ENCODE data around the gene NEK5. TPM values are rescaled to one million over a fixed set of nuclear protein-coding genes. Genes with fewer than 3 reads are reported as not detected.

The NEK5 gene
- polyA plus RNA-seq, 1 donor (not counting 4 experiments of a cell fraction or from before 2014, with no cell fraction given) = 0.21 TPM

GRCh38 chr13:52096748-52097147 lies 32.1 kb downstream of the NEK5 start:
- dilution Hi-C loops (cut with MboI; ENCODE audit: extremely low pct_ligation_motif_present, low sequenced_read_pairs) = no loop called here
- Histone ChIP-seq H3K9me1 (ENCODE audit: control insufficient read depth, extremely low read depth, insufficient read depth, low read length) (no peaks in the 10 kb centered on the region), H3K4me3 (ENCODE audit: control insufficient read depth in 2 of 3, extremely low read depth in 1 of 3, insufficient read depth in 2 of 3, low read depth in 1 of 3, low read length in 3 of 3) (no peak overlapping the region), H3K27me3 (ENCODE audit: control insufficient read depth, extremely low read depth, insufficient read depth, low read length) (no peaks in the 10 kb centered on the region), H2AFZ (ENCODE audit: control insufficient read depth, low read length) (no peak overlapping the region), H3K36me3 (ENCODE audit: control insufficient read depth in 2 of 2, extremely low read depth in 1 of 2, insufficient read depth in 2 of 2, low read length in 2 of 2) (no peaks in the 10 kb centered on the region), H3K9ac (ENCODE audit: control insufficient read depth, extremely low read depth, insufficient read depth, low read length) (no peak overlapping the region), H4K20me1 (ENCODE audit: control insufficient read depth, extremely low read depth, insufficient read depth, low read length) (no peaks in the 10 kb centered on the region), H3K4me1 (ENCODE audit: control insufficient read depth, extremely low read depth, insufficient read depth, low read length) (no peaks in the 10 kb centered on the region), H3K79me2 (ENCODE audit: control insufficient read depth, insufficient read depth, low read length) (no peaks in the 10 kb centered on the region), H3K9me3 (ENCODE audit: control insufficient read depth, low read depth, low read length) (no peaks in the 10 kb centered on the region), H3K4me2 (ENCODE audit: control insufficient read depth, extremely low read depth, insufficient read depth, low read depth, low read length) (no peak overlapping the region), H3K27ac (ENCODE audit: control insufficient read depth, insufficient read depth, low read length) (no peak overlapping the region)
- FAIRE-seq (no peak), DNase-seq (ENCODE audit: low read depth, low spot score) (no peak)
- TF ChIP-seq EZH2 (IDR thresholded peaks at IDR 0.05; ENCODE audit: low read length) = no peak
- TF ChIP-seq, protein P1, sequence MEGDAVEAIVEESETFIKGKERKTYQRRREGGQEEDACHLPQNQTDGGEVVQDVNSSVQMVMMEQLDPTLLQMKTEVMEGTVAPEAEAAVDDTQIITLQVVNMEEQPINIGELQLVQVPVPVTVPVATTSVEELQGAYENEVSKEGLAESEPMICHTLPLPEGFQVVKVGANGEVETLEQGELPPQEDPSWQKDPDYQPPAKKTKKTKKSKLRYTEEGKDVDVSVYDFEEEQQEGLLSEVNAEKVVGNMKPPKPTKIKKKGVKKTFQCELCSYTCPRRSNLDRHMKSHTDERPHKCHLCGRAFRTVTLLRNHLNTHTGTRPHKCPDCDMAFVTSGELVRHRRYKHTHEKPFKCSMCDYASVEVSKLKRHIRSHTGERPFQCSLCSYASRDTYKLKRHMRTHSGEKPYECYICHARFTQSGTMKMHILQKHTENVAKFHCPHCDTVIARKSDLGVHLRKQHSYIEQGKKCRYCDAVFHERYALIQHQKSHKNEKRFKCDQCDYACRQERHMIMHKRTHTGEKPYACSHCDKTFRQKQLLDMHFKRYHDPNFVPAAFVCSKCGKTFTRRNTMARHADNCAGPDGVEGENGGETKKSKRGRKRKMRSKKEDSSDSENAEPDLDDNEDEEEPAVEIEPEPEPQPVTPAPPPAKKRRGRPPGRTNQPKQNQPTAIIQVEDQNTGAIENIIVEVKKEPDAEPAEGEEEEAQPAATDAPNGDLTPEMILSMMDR (optimal IDR thresholded peaks at IDR 0.05 in 1 of 3, IDR thresholded peaks at IDR 0.05 in 1 of 3, conservative IDR thresholded peaks at IDR 0.05 in 1 of 3; ENCODE audit: extremely low read depth in 1 of 3, insufficient read depth in 2 of 3, low read length in 3 of 3) = no peak

DNA sequence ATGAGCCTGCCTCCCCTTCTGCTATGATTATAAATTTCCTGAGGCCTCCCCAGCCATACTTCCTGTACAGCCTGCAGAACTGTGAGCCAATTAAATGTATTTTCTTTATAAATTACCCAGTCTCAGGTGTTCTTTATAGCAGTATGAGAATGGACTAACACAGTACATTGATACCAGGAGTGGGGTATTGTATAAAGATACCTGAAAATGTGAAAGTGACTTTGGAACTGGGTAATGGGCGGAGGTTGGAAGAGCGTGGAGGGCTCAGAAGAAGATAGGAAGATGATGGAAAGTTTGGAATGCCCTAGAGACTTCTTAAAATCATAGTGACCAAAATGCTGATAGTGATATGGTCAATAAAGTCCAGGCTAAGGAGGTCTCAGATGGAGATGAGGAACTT lies 32.8 kb downstream of the NEK5 start:
- TF ChIP-seq EZH2 (IDR thresholded peaks at IDR 0.05; ENCODE audit: low read length) = no peak
- TF ChIP-seq, protein P1 (optimal IDR thresholded peaks at IDR 0.05 in 1 of 3, IDR thresholded peaks at IDR 0.05 in 1 of 3, conservative IDR thresholded peaks at IDR 0.05 in 1 of 3; ENCODE audit: extremely low read depth in 1 of 3, insufficient read depth in 2 of 3, low read length in 3 of 3) = no peak
- FAIRE-seq = no peak
- no peaks in the 10 kb centered on the region for H3K4me1 ChIP-seq (ENCODE audit: control insufficient read depth, extremely low read depth, insufficient read depth, low read length)
- no peaks in the 10 kb centered on the region for H3K27me3 ChIP-seq (ENCODE audit: control insufficient read depth, extremely low read depth, insufficient read depth, low read length)
- no peak overlapping the region for H3K27ac ChIP-seq (ENCODE audit: control insufficient read depth, insufficient read depth, low read length)
- no peak overlapping the region for H3K4me3 ChIP-seq (ENCODE audit: control insufficient read depth in 2 of 3, extremely low read depth in 1 of 3, insufficient read depth in 2 of 3, low read depth in 1 of 3, low read length in 3 of 3)
- no peak overlapping the region for H2AFZ ChIP-seq (ENCODE audit: control insufficient read depth, low read length)
- no peak overlapping the region for H3K9ac ChIP-seq (ENCODE audit: control insufficient read depth, extremely low read depth, insufficient read depth, low read length)
- no peaks in the 10 kb centered on the region for H3K9me3 ChIP-seq (ENCODE audit: control insufficient read depth, low read depth, low read length)
- no peak for DNase-seq (ENCODE audit: low read depth, low spot score)
- no peaks in the 10 kb centered on the region for H3K9me1 ChIP-seq (ENCODE audit: control insufficient read depth, extremely low read depth, insufficient read depth, low read length)
- dilution Hi-C loops (cut with MboI; ENCODE audit: extremely low pct_ligation_motif_present, low sequenced_read_pairs) = no loop called here
- no peaks in the 10 kb centered on the region for H3K36me3 ChIP-seq (ENCODE audit: control insufficient read depth in 2 of 2, extremely low read depth in 1 of 2, insufficient read depth in 2 of 2, low read length in 2 of 2)
- no peak overlapping the region for H3K4me2 ChIP-seq (ENCODE audit: control insufficient read depth, extremely low read depth, insufficient read depth, low read depth, low read length)
- no peaks in the 10 kb centered on the region for H3K79me2 ChIP-seq (ENCODE audit: control insufficient read depth, insufficient read depth, low read length)
- no peaks in the 10 kb centered on the region for H4K20me1 ChIP-seq (ENCODE audit: control insufficient read depth, extremely low read depth, insufficient read depth, low read length)
